Liver (tissue), 9 donors: Measurements from ENCODE around the gene TBRG4. TPM values are rescaled to one million over a fixed set of nuclear protein-coding genes. Genes with fewer than 3 reads are reported as not detected.

Experiments
- DNase-seq: peaks from one replicate; pipeline ENCODE4 v3.0.0-alpha.2; 2017; ENCODE audit warnings: low spot score
- H3K27ac ChIP-seq, 2 donors: one replicate each; pipeline ENCODE4 v1.7.0; 2013; ENCODE audit warnings: inconsistent platforms in 2 of 2, low read length in 2 of 2, control low read depth in 1 of 2, low read depth in 1 of 2, mild to moderate bottlenecking in 1 of 2
- H3K27me3 ChIP-seq, 4 donors: one replicate each; pipeline versions ENCODE4 v1.6.1 to v1.7.0; 2013; ENCODE audit warnings: low read length in 3 of 4, inconsistent platforms in 1 of 4, mild to moderate bottlenecking in 1 of 4, moderate library complexity in 1 of 4; ENCODE audit not compliant: control insufficient read depth in 4 of 4, insufficient read depth in 4 of 4
- H3K36me3 ChIP-seq, 4 donors: one replicate each; pipeline versions ENCODE4 v1.6.1 to v1.7.0; 2013; ENCODE audit warnings: low read length in 3 of 4, mild to moderate bottlenecking in 3 of 4, low read depth in 1 of 4, moderate library complexity in 1 of 4; ENCODE audit not compliant: control insufficient read depth in 4 of 4, insufficient read depth in 3 of 4
- H3K4me1 ChIP-seq, 4 donors: one replicate each; pipeline versions ENCODE4 v1.6.1 to v1.7.0; 2013; ENCODE audit warnings: low read length in 3 of 4, mild to moderate bottlenecking in 3 of 4, moderate library complexity in 1 of 4; ENCODE audit not compliant: control insufficient read depth in 4 of 4, insufficient read depth in 4 of 4
- H3K4me3 ChIP-seq, 3 donors: one replicate each; pipeline versions ENCODE4 v1.6.1 to v1.7.0; 2013; ENCODE audit warnings: low read length in 3 of 3, control low read depth in 1 of 3, low read depth in 1 of 3, mild to moderate bottlenecking in 1 of 3
- H3K9ac ChIP-seq, 2 donors: one replicate each; pipeline ENCODE4 v1.7.0; 2013; ENCODE audit warnings: low read length in 2 of 2, mild to moderate bottlenecking in 2 of 2, moderate library complexity in 2 of 2, control low read depth in 1 of 2, low read depth in 1 of 2
- H3K9me3 ChIP-seq, 4 donors: one replicate each; pipeline versions ENCODE4 v1.6.1 to v1.7.0; 2013; ENCODE audit warnings: low read length in 3 of 4; ENCODE audit not compliant: control insufficient read depth in 4 of 4
- ATF3 ChIP-seq: IDR thresholded peaks from 2 replicates; pipeline ENCODE4 v1.6.1; 2016; ENCODE audit warnings: antibody characterized with exemption
- CTCF ChIP-seq: fragments of 150-350 bp; IDR thresholded peaks from 2 replicates; pipeline ENCODE4 v1.5.1; 2017; ENCODE audit warnings: improper control_type of control experiment, low read depth, low read length; ENCODE audit not compliant: missing input control
- FOXA1 ChIP-seq: IDR thresholded peaks from 2 replicates; pipeline ENCODE4 v1.6.1; 2016; ENCODE audit warnings: antibody characterized with exemption
- FOXA2 ChIP-seq: IDR thresholded peaks from 2 replicates; pipeline ENCODE4 v1.6.1; 2016; ENCODE audit warnings: antibody characterized with exemption
- GABPA ChIP-seq, 2 donors: IDR thresholded peaks in 1 of 2; conservative IDR thresholded peaks in 1 of 2; 2 replicates each; pipeline ENCODE4 v1.6.1; 2016; ENCODE audit warnings: antibody characterized with exemption in 2 of 2, mild to moderate bottlenecking in 1 of 2, moderate library complexity in 1 of 2
- HNF4A ChIP-seq, 2 donors: conservative IDR thresholded peaks; 2 replicates each; pipeline ENCODE4 v1.6.1; 2016; ENCODE audit warnings: antibody characterized with exemption in 2 of 2, mild to moderate bottlenecking in 2 of 2
- HNF4G ChIP-seq: IDR thresholded peaks from 2 replicates; pipeline ENCODE4 v1.6.1; 2016; ENCODE audit warnings: antibody characterized with exemption
- JUND ChIP-seq, 2 donors: IDR thresholded peaks; 2 replicates each; pipeline ENCODE4 v1.6.1; 2016; ENCODE audit warnings: antibody characterized with exemption in 2 of 2
- NR2F2 ChIP-seq: IDR thresholded peaks from 2 replicates; pipeline ENCODE4 v1.6.1; 2016; ENCODE audit warnings: antibody characterized with exemption
- RAD21 ChIP-seq, 2 donors: IDR thresholded peaks; 2 replicates each; pipeline ENCODE4 v1.6.1; 2016; ENCODE audit warnings: antibody characterized with exemption in 2 of 2, mild to moderate bottlenecking in 2 of 2
- RXRA ChIP-seq, 2 donors: IDR thresholded peaks; 2 replicates each; pipeline ENCODE4 v1.6.1; 2017 to 2018; ENCODE audit warnings: antibody characterized with exemption in 2 of 2, mild to moderate bottlenecking in 1 of 2
- SP1 ChIP-seq: IDR thresholded peaks from 2 replicates; pipeline ENCODE4 v1.6.1; 2018; ENCODE audit warnings: antibody characterized with exemption, mild to moderate bottlenecking
- YY1 ChIP-seq: IDR thresholded peaks from 2 replicates; pipeline ENCODE4 v1.6.1; 2016; ENCODE audit warnings: antibody characterized with exemption, mild to moderate bottlenecking
- WGBS: extraction: QIAGEN DNeasy Blood & Tissue Kit; methylation state at CpG from one replicate; pipeline ENCODE4 v1.1.7; 2013; 5-methylcytosine and 5-hydroxymethylcytosine counted together
- polyA plus RNA-seq, 2 donors: library from polyadenylated mRNA; stranded (reverse) in 1 of 2; unstranded in 1 of 2; fragments of 200-250 nt in 1 of 2; fragments of >200 nt in 1 of 2; fragmentation: Nextera tagmentation in 1 of 2; extraction: Ambion mirVana in 1 of 2; gene quantifications; one replicate each; pipeline versions ENCODE4 v1.2.1 to v1.2.3, GENCODE V29; 2013 to 2015
- total RNA-seq, 2 donors: library from RNA; depleted of rRNA; stranded (reverse); fragments of >200 nt; gene quantifications; one replicate each; pipeline ENCODE4 v1.2.3, GENCODE V29; 2014
- TF ChIP-seq, protein P1 (sequence below): IDR thresholded peaks from 2 replicates; pipeline ENCODE4 v1.6.1; 2016; ENCODE audit warnings: antibody characterized with exemption, mild to moderate bottlenecking
- TF ChIP-seq, protein P2 (sequence below): IDR thresholded peaks from 2 replicates; pipeline ENCODE4 v1.6.1; 2016; ENCODE audit warnings: antibody characterized with exemption
- donor health status: healthy.
- donor health status: healthy.
- donor health status: healthy.
- donor health status: healthy.
- donor health status: healthy.

Gene TBRG4
- total and polyA plus RNA-seq, 4 donors = 30.3 to 47.6 (median 38.2) TPM

- TF ChIP-seq, protein P1, sequence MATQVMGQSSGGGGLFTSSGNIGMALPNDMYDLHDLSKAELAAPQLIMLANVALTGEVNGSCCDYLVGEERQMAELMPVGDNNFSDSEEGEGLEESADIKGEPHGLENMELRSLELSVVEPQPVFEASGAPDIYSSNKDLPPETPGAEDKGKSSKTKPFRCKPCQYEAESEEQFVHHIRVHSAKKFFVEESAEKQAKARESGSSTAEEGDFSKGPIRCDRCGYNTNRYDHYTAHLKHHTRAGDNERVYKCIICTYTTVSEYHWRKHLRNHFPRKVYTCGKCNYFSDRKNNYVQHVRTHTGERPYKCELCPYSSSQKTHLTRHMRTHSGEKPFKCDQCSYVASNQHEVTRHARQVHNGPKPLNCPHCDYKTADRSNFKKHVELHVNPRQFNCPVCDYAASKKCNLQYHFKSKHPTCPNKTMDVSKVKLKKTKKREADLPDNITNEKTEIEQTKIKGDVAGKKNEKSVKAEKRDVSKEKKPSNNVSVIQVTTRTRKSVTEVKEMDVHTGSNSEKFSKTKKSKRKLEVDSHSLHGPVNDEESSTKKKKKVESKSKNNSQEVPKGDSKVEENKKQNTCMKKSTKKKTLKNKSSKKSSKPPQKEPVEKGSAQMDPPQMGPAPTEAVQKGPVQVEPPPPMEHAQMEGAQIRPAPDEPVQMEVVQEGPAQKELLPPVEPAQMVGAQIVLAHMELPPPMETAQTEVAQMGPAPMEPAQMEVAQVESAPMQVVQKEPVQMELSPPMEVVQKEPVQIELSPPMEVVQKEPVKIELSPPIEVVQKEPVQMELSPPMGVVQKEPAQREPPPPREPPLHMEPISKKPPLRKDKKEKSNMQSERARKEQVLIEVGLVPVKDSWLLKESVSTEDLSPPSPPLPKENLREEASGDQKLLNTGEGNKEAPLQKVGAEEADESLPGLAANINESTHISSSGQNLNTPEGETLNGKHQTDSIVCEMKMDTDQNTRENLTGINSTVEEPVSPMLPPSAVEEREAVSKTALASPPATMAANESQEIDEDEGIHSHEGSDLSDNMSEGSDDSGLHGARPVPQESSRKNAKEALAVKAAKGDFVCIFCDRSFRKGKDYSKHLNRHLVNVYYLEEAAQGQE = no peak
- TF ChIP-seq HNF4G (no peak), CTCF (no peak)
These were observed 20.4 kb upstream of the TBRG4 start (continued) for GRCh38 chr7:45131891-45132290.

DNA sequence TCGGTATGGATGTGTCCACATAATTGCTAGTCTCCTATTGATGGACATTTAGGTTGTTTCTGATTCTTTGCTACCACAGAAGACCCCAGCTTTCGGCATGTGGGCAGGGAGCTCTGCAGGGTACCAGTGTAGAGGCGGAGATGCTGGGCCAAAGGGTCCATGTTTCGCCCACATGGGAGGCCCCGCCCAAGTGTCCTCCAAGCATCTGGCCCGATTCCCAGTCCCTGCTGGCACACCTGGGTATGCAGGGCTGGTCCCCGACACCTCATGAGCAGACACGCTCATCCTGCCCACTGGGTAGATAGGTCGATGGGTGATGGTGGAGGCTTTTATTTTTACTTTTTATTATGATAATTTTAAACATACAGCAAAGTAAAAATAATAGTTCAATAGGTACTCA lies 19.4 kb upstream of the TBRG4 start:
- DNase-seq = no peak
- no peak overlapping the region for H3K4me3 ChIP-seq

DNA sequence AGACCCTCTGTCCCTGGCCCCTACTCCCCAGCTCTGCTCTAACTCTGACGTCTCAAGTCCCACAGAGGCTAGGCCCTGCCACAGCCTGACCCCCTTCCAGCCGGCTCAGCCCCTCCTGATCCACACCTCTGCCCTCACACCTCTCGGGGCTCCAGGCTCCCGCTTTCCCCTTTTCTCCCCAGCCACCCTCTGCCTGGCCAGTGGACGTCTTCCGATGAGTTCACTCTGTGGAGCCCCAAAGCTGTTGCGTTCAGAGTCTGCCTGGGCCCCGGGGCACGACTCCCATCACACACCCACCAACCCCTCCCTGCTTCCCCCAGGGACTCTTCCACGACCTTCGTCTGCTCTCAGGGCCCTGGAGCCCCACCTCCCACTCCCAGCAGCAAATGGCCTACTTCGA lies 18.4 kb upstream of the TBRG4 start:
- no peak overlapping the region for H3K27ac ChIP-seq
- no peak overlapping the region for H3K9ac ChIP-seq
- no peak overlapping the region for H3K4me3 ChIP-seq
- H3K36me3 ChIP-seq = no peaks in the 10 kb centered on the region
- H3K9me3 ChIP-seq = no peaks in the 10 kb centered on the region
- no peak for DNase-seq
- 88% methylated on average over 12 of the region's 12 CpGs for WGBS
- H3K27me3 ChIP-seq = no peaks in the 10 kb centered on the region
- peaks cover 0 to 13% (median 9%) of the 10 kb centered on the region in 4 donors for H3K4me1 ChIP-seq
- TF ChIP-seq FOXA2 (no peak), RXRA (IDR thresholded peaks at IDR 0.05) (no peak), RAD21 (IDR thresholded peaks at IDR 0.05) (no peak), GABPA (IDR thresholded peaks at IDR 0.05 in 1 of 2, conservative IDR thresholded peaks at IDR 0.05 in 1 of 2) (no peak), HNF4A (conservative IDR thresholded peaks at IDR 0.05) (no peak), NR2F2 (no peak), ATF3 (no peak), SP1 (no peak), HNF4G (no peak), JUND (IDR thresholded peaks at IDR 0.05) (no peak), FOXA1 (no peak), YY1 (no peak)
- TF ChIP-seq, protein P1 = no peak
- TF ChIP-seq, protein P2, sequence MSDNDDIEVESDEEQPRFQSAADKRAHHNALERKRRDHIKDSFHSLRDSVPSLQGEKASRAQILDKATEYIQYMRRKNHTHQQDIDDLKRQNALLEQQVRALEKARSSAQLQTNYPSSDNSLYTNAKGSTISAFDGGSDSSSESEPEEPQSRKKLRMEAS = no peak

More for the DNA sequence above, 19.4 kb upstream of the TBRG4 start:
- no peak overlapping the region for H3K9ac ChIP-seq
- no peak for TF ChIP-seq NR2F2
- TF ChIP-seq JUND (IDR thresholded peaks at IDR 0.05) = no peak
- TF ChIP-seq, protein P1 = no peak
- no peaks in the 10 kb centered on the region for H3K9me3 ChIP-seq
- peaks cover 0 to 13% (median 9%) of the 10 kb centered on the region in 4 donors for H3K4me1 ChIP-seq
- H3K27me3 ChIP-seq = no peaks in the 10 kb centered on the region
- H3K36me3 ChIP-seq = no peaks in the 10 kb centered on the region
- 85% methylated on average over 9 of the region's 9 CpGs for WGBS
- H3K27ac ChIP-seq = no peak overlapping the region
